Ectodermal cell (in vitro differentiated cells): ENCODE data around the gene ARHGEF1.

ENCODE experiments used
- H3K27ac ChIP-seq: 2 replicates; pipeline ENCODE4 v1.7.0; 2013; ENCODE audit warnings: mild to moderate bottlenecking, low read depth, low read length; ENCODE audit not compliant: insufficient read depth, poor library complexity, severe bottlenecking
- H3K27me3 ChIP-seq: 2 replicates; pipeline ENCODE4 v1.7.0; 2013; ENCODE audit warnings: mild to moderate bottlenecking, low read length; ENCODE audit not compliant: insufficient read depth, control insufficient read depth, poor library complexity, severe bottlenecking
- H3K36me3 ChIP-seq: one replicate; pipeline ENCODE4 v1.7.0; 2013; ENCODE audit warnings: low read length; ENCODE audit not compliant: control insufficient read depth, insufficient read depth
- H3K4me1 ChIP-seq: one replicate; pipeline ENCODE4 v1.7.0; 2013; ENCODE audit warnings: low read length; ENCODE audit not compliant: control insufficient read depth, insufficient read depth
- H3K4me3 ChIP-seq: 2 replicates; pipeline ENCODE4 v1.7.0; 2013; ENCODE audit warnings: low read depth, low read length, control low read depth; ENCODE audit not compliant: insufficient read depth
- H3K9me3 ChIP-seq: 2 replicates; pipeline ENCODE4 v1.7.0; 2013; ENCODE audit warnings: mild to moderate bottlenecking, low read length, moderate library complexity; ENCODE audit not compliant: control insufficient read depth
- WGBS, 2 experiments: methylation state at CpG; one replicate each; pipeline ENCODE4 v1.1.7; 2013; ENCODE audit warnings: missing lambda C conversion rate in 2 of 2; 5-methylcytosine and 5-hydroxymethylcytosine counted together

The ARHGEF1 gene

DNA sequence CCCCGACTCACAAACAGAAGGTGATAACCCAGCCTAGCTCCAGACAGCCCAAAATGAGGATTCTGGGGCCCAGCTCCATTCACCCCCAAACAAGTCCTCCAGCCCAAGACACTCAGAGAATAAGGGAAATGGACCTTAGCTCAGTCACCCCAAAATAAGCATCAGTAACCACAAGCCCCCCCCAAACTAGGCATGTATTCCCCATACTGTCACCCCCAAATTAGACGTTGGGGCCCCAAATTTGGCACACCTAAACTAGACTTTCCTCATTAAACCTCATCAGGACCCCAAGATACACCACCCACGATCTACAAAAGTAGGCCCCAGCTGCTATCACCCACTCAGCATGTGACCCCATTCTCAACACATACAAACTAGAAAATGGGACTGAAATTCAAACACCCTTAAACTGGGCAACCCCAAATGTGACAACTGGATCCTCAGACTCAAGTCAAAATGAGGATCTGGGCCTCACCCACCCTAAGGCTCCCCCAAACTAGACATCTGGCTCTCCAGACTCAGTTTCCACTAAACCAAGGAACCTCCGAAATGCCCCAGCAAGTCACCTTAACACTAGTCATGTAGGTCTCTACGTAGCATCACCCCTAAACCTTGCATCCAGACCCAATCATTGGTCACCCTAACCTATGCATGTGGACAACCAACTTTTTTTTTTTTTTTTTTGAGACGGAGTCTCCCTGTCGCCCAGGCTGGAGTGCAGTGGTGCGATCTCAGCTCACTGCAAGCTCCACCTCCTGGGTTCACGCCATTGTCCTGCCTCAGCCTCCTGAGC, 58.6 kb downstream of the ARHGEF1 start:
- Histone ChIP-seq H3K27ac (no peak overlapping the region), H3K4me1 (peaks cover 5% of the 10 kb centered on the region), H3K4me3 (no peak overlapping the region), H3K36me3 (no peaks in the 10 kb centered on the region), H3K9me3 (no peaks in the 10 kb centered on the region), H3K27me3 (peaks cover 44% of the 10 kb centered on the region)
- WGBS, 2 experiments, result 80 to 83% methylated on average over 8 to 9 of the region's 9 CpGs

DNA sequence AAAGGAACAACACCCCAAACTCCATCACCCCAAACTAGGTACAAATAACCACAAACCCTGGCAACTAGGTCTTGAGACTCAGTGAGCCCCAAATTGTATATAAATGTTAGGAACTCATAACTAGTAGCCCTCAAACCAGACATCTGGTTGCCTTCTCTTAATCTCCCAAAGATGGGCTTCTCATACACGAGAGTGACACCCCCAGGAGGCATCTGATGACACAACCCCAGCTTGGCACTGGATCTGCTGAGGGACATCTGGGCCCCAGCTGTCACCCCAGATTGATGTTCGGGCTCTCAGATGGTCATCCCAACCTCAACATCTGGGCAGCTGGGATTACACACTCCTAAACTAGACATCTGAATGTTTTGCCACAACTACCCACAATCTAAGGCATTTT, 61.4 kb downstream of the ARHGEF1 start:
- Histone ChIP-seq H3K4me3 (no peak overlapping the region), H3K36me3 (no peaks in the 10 kb centered on the region), H3K27ac (no peak overlapping the region), H3K9me3 (no peaks in the 10 kb centered on the region), H3K4me1 (peaks cover 5% of the 10 kb centered on the region), H3K27me3 (peaks cover 29% of the 10 kb centered on the region)
- WGBS, 2 experiments, result 65 to 72% methylated on average over 2 of the region's 2 CpGs

DNA sequence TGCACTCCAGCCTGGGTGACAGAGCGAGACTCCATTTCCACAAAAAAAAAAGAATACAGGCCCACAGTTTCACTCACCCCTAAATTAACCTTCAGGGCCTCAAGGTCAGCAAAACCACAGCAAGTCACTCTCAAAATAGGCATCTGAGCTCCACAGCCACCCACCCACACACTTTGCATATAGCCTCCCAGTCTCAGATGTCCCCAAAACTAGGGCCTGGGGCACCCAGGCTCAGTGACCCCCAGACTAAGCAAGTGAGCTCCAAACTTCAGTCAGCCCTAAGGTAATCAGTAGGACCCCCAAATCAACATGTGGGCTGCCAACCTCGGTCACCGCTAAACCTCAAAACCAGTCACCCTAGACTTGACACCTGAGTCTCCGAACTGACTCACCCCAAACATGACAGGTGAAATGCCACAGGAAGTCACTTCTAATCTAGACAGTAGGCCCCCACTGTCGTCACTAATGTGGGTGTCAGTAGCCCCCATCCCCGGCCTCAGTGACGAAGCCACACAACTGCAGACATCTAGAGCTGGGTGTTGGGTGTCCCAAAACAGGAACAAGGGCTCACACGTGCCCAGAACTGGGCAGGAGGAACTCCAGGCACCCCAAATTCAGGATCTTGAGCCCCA, 62.3 kb downstream of the ARHGEF1 start:
- H3K36me3 ChIP-seq, result no peaks in the 10 kb centered on the region
- H3K4me1 ChIP-seq, result peaks cover 5% of the 10 kb centered on the region
- no peak overlapping the region for H3K4me3 ChIP-seq
- peaks cover 20% of the 10 kb centered on the region for H3K27me3 ChIP-seq
- no peaks in the 10 kb centered on the region for H3K9me3 ChIP-seq
- no peak overlapping the region for H3K27ac ChIP-seq
- 87 to 89% methylated on average over 8 of the region's 8 CpGs for WGBS, 2 experiments

DNA sequence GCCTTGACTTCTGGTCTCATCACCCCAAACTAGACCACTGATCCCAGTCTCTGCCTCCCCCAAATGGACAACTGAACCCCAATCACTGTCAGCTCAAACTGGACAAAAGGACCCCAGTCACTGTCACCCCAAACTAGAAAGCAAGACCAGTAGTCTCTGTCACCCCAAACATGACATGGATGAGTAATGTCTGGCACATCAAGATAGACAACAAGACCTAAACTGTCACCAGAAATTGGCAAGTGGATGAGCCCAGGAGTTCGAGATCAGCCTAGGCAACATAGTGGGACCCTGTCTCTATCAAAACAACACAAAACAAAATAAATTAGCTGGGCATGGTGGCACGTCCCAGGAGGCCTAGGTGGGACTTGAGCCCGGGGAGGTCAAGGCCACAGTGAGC, 64.1 kb downstream of the ARHGEF1 start:
- 83 to 90% methylated on average over 3 of the region's 3 CpGs for WGBS, 2 experiments
- H3K36me3 ChIP-seq, result no peaks in the 10 kb centered on the region

DNA sequence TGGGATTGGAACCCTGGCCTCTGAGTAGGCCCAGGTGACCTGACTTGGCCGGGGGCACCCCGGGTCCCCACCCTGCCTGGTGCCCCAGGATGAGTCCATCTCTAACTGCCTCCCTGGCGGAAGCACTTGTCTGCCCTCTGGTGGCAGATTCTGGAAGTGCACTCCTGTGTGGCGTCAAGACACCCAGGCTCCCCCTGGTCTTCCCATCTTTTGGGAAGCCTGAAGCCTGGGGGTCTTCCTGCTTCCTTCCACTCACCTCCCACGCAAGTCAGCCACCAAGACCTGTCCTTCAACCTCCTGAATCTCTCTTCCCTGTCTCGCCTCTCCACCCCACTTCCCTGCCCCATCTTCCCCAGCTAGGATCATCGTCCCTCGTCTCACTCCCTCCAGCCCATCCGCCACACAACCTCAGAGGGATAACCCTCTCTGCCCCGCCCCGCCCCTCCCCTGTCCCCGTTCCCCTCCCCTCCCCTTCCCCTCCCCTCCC, 68.7 kb downstream of the ARHGEF1 start:
- no peaks in the 10 kb centered on the region for H3K9me3 ChIP-seq
- 8 to 10% methylated on average over 9 of the region's 12 CpGs for WGBS, 2 experiments
- H3K4me3 ChIP-seq, result no peak overlapping the region

More for the DNA sequence above, 64.1 kb downstream of the ARHGEF1 start:
- H3K27ac ChIP-seq, result no peak overlapping the region
- H3K4me3 ChIP-seq, result no peak overlapping the region
- H3K27me3 ChIP-seq, result peaks cover 4% of the 10 kb centered on the region
- no peaks in the 10 kb centered on the region for H3K9me3 ChIP-seq
- no peaks in the 10 kb centered on the region for H3K4me1 ChIP-seq

DNA sequence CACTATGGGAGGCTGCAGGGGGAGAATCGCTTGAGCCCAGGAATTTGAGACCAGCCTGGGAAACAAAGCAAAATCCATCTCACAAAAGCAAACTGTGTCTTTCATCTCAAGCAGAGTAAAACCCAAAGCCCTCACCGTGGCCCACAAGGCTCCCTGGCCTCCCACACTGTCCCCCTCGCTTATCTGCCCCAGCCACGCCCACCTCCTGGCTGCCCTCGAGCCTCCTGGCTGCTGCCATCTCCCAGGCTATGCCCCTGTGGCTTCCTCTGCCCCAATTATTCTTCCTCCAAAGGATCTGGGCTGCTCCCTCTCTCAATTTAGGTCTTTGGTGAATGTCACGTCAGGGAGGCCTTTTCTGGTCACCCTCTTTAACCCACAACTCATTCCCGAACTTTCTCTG, 72.5 kb downstream of the ARHGEF1 start:
- Histone ChIP-seq H3K9me3 (no peaks in the 10 kb centered on the region), H3K4me1 (peaks cover 10% of the 10 kb centered on the region), H3K27me3 (no peaks in the 10 kb centered on the region), H3K27ac (no peak overlapping the region), H3K4me3 (no peak overlapping the region), H3K36me3 (no peaks in the 10 kb centered on the region)
- WGBS, 2 experiments, result 80 to 84% methylated on average over 7 of the region's 7 CpGs

More for the DNA sequence above, 68.7 kb downstream of the ARHGEF1 start:
- Histone ChIP-seq H3K4me1 (no peaks in the 10 kb centered on the region), H3K27me3 (peaks cover 4% of the 10 kb centered on the region), H3K27ac (no peak overlapping the region), H3K36me3 (no peaks in the 10 kb centered on the region)

DNA sequence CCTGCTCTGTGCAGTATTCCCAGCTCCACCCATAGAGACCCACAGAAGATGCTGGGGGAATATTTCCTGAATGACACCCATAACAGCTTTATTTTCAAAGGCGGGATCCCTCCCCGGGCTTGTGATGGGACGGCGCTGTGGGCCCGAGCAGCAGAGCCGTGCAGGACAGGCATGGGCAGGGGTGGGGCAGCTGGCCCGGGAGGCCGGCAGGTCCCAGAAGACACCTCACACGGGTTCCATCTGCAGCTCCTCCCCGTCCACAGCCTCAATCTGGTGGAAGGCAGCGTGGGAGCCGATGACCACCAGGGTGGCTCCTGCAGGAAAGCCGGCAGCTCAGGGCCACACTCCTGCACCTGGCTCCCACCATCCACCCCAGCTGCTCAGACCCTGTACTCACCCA, 73.6 kb downstream of the ARHGEF1 start:
- Histone ChIP-seq H3K4me1 (peaks cover 10% of the 10 kb centered on the region), H3K4me3 (no peak overlapping the region), H3K27me3 (no peaks in the 10 kb centered on the region), H3K36me3 (no peaks in the 10 kb centered on the region), H3K27ac (no peak overlapping the region), H3K9me3 (no peaks in the 10 kb centered on the region)
- WGBS, 2 experiments, result 93 to 95% methylated on average over 13 of the region's 13 CpGs
